Measurements from ENCODE around the gene SLC26A6. TPM values are rescaled to one million over a fixed set of nuclear protein-coding genes. Genes with fewer than 3 reads are reported as not detected.
A peak's percentile ranks its signal among the peaks of the same experiment; 100 is the strongest.

SLC26A6 gene
- total RNA-seq, 1 donor from 2014 or later = 52.8 TPM

DNA sequence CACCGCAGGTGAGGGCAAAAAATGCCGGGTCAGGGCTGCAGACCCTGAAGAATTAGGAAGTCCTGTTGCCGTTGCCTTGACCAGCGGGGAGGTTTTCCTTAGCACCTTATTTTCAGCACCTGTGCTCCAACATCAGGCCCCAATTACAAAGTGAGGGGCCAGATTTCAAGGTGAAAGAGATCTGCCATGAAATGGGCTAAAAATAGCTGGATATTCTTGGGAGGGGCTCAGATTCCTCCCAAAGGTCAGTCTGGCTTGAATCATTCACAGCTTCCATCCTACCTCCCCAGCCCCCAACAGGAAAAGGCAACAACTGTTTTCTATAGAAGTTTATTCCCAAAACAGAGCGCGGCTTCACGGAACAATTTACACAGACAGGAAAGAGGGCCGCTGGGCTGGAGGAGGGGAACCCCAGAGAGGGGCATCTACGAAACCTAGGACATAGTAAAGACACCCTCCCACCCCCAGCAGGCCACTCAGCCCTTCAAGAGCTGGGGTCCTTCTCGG, 941 bp upstream of the SLC26A6 start:
- no peak for DNase-seq (ENCODE audit: low spot score)
- H3K36me3 Mint-ChIP-seq (ENCODE audit: low read depth) = peaks cover 7% of the 10 kb centered on the region
- no peaks in the 10 kb centered on the region for H3K27me3 Mint-ChIP-seq (ENCODE audit: insufficient read depth)
- H3K27ac Mint-ChIP-seq = no peak overlapping the region
- H3K4me3 Mint-ChIP-seq = peak overlapping the region; percentile 89
- H3K4me1 Mint-ChIP-seq (ENCODE audit: low read depth) = peaks cover 20% of the 10 kb centered on the region
- intact Hi-C loops (cut with micrococcal nuclease) = loop anchor here (10.0 kb wide), 1 partner anchor 231 kb away; no protein-coding TSS in a partner anchor
- no peaks in the 10 kb centered on the region for H3K9me3 Mint-ChIP-seq

DNA sequence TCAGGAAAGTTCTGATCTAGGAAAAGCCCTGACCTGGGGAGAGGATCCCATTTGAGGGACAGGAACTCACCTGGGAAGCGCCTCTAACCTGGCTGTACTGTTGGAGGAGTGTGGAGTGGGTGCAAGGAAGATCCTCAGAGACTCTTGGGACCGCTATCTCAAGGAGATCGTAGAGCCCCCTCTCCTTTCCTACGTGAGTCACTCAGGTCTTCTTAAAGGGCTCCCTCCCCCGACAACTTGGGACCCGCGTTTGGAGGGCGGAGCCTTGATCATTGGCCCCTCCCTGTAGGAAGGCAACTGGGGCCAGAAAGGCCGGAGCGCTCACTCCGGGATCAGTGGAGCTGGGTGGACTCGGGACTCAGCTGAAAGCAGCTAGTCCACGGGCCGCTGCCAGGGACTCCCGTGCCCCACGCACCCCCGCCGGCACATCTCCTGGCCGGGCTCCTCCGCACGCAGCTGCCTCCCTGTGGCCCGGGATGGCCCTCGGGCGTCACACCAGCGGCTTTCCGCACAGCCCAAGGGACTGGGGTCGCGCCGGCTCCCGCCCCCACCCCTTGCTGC, 520 bp downstream of the SLC26A6 start:
- peak; percentile 44 for DNase-seq (ENCODE audit: low spot score)
- H3K27ac Mint-ChIP-seq = no peak overlapping the region
- peaks cover 9% of the 10 kb centered on the region for H3K36me3 Mint-ChIP-seq (ENCODE audit: low read depth)
- H3K4me1 Mint-ChIP-seq (ENCODE audit: low read depth) = peaks cover 20% of the 10 kb centered on the region
- no peaks in the 10 kb centered on the region for H3K9me3 Mint-ChIP-seq
- peak overlapping the region; percentile 89 for H3K4me3 Mint-ChIP-seq
- H3K27me3 Mint-ChIP-seq (ENCODE audit: insufficient read depth) = no peaks in the 10 kb centered on the region
- intact Hi-C loops (cut with micrococcal nuclease) = loop anchor here (1.0 to 10.0 kb wide), 10 partner anchors 20 to 446 kb away; partner anchors contain the start of genes ATRIP, CDC25A, NME6 and UQCRC1

DNA sequence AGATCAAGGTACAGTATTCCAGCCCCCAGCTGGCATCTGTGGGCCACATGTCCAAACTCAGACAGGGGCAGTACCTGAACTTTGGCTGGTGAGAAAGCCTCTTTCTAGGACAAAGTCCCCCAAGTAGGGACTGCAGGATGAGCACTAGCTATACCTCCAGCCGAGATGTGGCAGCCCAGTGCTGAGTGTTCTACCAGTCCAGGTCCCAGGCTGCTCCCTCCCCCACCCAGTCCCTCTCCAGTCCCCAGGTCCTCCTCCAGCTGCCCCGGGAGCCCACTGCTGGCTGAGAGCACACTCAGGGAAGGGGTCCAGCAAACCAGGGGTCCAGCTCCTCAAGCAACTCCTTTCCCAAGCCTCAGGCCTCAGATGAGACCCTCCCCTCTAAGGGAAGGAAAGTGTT, 1.5 kb downstream of the SLC26A6 start:
- no peaks in the 10 kb centered on the region for H3K9me3 Mint-ChIP-seq
- intact Hi-C loops (cut with micrococcal nuclease) = loop anchor here (2.0 to 10.0 kb wide), 2 partner anchors 187 to 229 kb away; partner anchors contain the start of gene ATRIP
- peaks cover 9% of the 10 kb centered on the region for H3K36me3 Mint-ChIP-seq (ENCODE audit: low read depth)
- no peaks in the 10 kb centered on the region for H3K27me3 Mint-ChIP-seq (ENCODE audit: insufficient read depth)
- peaks cover 20% of the 10 kb centered on the region for H3K4me1 Mint-ChIP-seq (ENCODE audit: low read depth)
- H3K4me3 Mint-ChIP-seq = peak overlapping the region; percentile 89
- H3K27ac Mint-ChIP-seq = no peak overlapping the region
- no peak for DNase-seq (ENCODE audit: low spot score)

DNA sequence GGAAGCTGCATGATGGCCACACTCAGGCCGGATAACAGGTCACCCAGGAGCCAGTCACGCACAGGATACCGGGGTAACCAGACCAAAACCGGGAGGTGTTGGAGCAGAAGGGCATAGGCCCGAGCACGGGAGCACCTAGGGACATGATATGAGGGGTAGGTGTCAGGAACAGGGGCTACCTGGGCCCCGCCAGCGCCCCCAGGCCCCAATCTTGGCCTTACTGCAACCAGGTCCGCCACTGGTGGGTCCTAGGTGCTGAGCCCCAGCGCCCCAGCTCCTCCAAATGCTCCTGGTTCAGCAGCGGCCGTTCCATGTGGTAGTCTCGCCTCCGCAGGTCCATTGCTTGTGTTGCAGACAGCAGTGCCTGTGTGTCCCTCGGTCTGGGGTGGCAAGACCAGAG, 2.0 kb downstream of the SLC26A6 start:
- Mint-ChIP-seq H3K4me1 (ENCODE audit: low read depth) (peaks cover 20% of the 10 kb centered on the region), H3K4me3 (peak overlapping the region; percentile 89), H3K27ac (no peak overlapping the region), H3K27me3 (ENCODE audit: insufficient read depth) (no peaks in the 10 kb centered on the region), H3K36me3 (ENCODE audit: low read depth) (peaks cover 9% of the 10 kb centered on the region), H3K9me3 (no peaks in the 10 kb centered on the region)
- intact Hi-C loops (cut with micrococcal nuclease) = loop anchor here (10.0 kb wide), 1 partner anchor 228 kb away; no protein-coding TSS in a partner anchor
- no peak for DNase-seq (ENCODE audit: low spot score)

DNA sequence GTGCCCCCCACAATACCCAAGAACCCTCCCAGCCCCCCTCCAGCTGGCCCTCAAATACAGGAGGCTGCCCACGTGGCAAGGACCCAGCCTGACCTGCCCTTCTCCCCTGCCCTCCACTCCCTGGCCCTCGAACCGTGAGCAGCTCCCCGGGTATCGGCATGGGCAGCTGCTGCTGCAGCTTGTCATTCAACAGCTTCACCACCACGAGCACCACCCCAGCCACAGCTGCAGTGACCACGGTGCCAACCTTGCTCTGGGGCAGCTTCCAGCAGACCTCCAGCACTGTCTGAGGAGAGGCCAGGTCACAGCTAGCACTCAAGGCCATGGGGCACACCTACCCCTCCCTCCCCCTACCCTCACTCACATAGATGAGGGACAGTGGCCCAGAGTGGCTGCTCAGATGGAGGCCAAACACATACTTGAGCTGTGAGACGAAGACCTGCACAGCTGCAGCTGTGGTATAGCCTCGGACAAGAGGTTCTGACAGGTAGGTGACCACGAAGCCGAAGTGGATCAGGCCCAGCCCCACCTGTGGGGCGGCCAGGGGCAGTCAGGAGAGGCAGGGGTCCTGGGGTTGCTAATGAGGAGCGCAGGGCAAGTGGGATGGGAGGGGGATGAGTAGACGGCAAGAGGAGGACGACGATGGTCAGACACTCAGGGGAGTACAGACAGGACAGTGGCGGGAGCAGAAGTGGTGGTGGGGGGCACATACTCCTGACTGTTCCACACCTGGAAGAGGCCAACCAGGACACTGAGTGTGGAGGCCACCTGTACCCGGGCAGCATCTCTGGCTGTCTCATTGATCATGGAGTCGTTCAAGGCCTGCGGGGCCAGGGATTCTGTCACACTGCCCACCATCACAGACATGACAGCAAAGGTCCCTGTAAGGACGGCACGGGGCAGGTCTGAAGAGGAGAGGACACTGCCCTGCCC, 3.5 kb downstream of the SLC26A6 start:
- Mint-ChIP-seq H3K4me3 (peak overlapping the region; percentile 51), H3K27me3 (ENCODE audit: insufficient read depth) (no peaks in the 10 kb centered on the region), H3K27ac (no peak overlapping the region), H3K4me1 (ENCODE audit: low read depth) (peaks cover 20% of the 10 kb centered on the region), H3K9me3 (no peaks in the 10 kb centered on the region), H3K36me3 (ENCODE audit: low read depth) (peaks cover 16% of the 10 kb centered on the region)
- intact Hi-C loops (cut with micrococcal nuclease) = loop anchor here (10.0 kb wide), 1 partner anchor 227 kb away; no protein-coding TSS in a partner anchor
- no peak for DNase-seq (ENCODE audit: low spot score)

DNA sequence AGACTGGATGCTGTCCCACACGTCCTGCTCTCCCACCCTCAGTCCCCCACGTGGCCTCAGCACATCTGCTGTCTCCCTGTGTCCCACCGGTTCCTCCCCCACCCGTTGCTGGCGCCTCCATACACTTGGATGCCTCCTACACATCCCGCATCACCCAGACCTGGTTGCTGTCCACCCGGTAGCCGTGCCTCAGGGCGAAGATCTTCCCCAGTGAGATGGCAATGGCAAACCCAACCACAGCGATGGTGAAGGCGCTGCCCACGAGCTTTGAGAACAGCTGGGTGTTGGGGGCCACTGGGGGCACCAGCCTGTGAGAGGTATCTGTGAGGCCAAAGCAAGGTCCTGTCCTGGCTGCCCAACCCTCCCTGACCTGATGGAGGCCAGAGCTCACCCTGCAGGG, 4.4 kb downstream of the SLC26A6 start:
- Mint-ChIP-seq H3K9me3 (no peaks in the 10 kb centered on the region), H3K4me1 (ENCODE audit: low read depth) (peaks cover 15% of the 10 kb centered on the region), H3K27me3 (ENCODE audit: insufficient read depth) (no peaks in the 10 kb centered on the region), H3K27ac (no peak overlapping the region), H3K4me3 (no peak overlapping the region), H3K36me3 (ENCODE audit: low read depth) (peaks cover 17% of the 10 kb centered on the region)
- DNase-seq (ENCODE audit: low spot score) = no peak
- intact Hi-C loops (cut with micrococcal nuclease) = loop anchor here (10.0 kb wide), 1 partner anchor 226 kb away; no protein-coding TSS in a partner anchor

DNA sequence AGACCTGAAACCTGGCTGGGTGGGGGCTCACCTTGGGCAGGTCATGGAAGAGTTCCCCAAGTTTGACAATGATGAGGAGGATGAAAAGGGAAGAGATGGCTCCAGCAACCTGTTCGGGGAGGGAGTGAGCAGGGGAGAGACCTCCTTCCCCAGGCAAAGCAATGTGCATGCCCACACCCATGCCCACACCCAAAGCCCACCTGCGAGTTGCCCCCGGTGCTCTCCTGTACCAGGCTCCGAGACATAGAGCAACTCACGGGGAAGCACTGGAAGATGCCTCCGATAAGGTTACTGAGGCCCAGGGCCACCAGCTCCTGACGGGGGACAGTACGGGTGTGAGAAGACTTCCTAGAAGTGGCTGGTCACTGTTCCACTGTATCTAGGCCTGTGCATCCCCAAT, 4.9 kb downstream of the SLC26A6 start:
- Mint-ChIP-seq H3K27me3 (ENCODE audit: insufficient read depth) (no peaks in the 10 kb centered on the region), H3K4me3 (no peak overlapping the region), H3K9me3 (no peaks in the 10 kb centered on the region), H3K27ac (no peak overlapping the region), H3K4me1 (ENCODE audit: low read depth) (peaks cover 14% of the 10 kb centered on the region), H3K36me3 (ENCODE audit: low read depth) (peaks cover 21% of the 10 kb centered on the region)
- no peak for DNase-seq (ENCODE audit: low spot score)
- intact Hi-C loops (cut with micrococcal nuclease) = loop anchor here (10.0 kb wide), 1 partner anchor 226 kb away; no protein-coding TSS in a partner anchor

DNA sequence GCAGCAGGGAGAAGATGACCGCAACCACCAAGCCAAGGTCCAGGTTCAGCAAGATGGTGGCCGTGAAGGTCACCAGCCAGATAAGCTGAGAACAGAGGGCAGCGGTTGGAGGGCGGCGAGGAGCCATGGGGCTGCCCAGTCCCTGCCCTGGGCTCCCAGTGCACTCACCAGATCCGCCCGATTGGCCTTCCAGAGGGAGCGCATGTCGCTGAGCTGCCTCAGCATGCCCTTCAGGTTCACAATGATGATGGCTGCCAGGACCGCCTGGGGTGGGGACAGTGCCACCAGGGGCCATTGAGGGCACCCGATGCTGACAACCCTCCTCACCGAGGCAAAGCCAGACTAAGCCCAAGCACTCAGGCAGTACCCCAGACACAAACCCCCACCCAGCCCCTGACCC, 5.4 kb downstream of the SLC26A6 start:
- no peaks in the 10 kb centered on the region for H3K9me3 Mint-ChIP-seq
- no peak for DNase-seq (ENCODE audit: low spot score)
- H3K36me3 Mint-ChIP-seq (ENCODE audit: low read depth) = peaks cover 21% of the 10 kb centered on the region
- H3K27ac Mint-ChIP-seq = no peak overlapping the region
- intact Hi-C loops (cut with micrococcal nuclease) = loop anchor here (10.0 kb wide), 1 partner anchor 225 kb away; no protein-coding TSS in a partner anchor
- peaks cover 15% of the 10 kb centered on the region for H3K4me1 Mint-ChIP-seq (ENCODE audit: low read depth)
- no peaks in the 10 kb centered on the region for H3K27me3 Mint-ChIP-seq (ENCODE audit: insufficient read depth)
- no peak overlapping the region for H3K4me3 Mint-ChIP-seq

DNA sequence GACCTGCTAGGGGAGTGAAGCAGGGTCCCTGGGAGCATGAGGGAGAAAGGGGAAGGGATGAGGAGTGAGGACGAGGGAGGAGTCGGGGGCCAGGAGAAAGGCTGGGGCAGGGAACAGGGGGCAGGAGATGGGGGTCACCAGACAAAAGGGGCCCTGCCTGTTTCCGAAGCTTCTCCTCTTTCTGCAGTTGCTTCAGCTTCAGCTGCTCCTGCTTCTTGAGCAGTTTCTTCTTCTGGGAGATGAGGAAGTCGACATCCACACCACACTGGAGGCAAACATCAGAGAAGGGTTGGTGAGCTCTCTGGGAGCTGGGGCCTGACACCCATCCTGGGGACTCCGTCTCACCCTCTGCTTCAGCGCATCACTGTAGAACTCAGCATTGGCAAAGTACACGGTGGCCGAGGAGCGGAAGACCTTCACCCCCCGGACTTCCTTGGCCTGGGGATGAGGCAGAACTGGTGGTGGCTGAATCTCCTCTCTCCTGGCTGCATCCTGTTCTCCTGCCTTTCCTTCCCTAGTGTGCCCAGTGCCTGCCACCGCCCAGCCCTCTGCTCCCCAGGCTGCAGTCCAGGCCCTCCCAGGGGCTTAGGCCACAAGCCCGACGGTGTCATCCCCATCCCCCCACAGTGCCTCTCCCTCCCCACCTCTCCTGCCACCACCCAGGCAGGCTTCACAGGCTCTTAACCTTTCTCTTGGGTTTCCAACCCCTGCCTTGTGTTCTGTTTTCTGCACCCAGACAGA, 6.8 kb downstream of the SLC26A6 start:
- Mint-ChIP-seq H3K4me1 (ENCODE audit: low read depth) (peaks cover 18% of the 10 kb centered on the region), H3K36me3 (ENCODE audit: low read depth) (peaks cover 24% of the 10 kb centered on the region)
- intact Hi-C loops (cut with micrococcal nuclease) = no loop called here

DNA sequence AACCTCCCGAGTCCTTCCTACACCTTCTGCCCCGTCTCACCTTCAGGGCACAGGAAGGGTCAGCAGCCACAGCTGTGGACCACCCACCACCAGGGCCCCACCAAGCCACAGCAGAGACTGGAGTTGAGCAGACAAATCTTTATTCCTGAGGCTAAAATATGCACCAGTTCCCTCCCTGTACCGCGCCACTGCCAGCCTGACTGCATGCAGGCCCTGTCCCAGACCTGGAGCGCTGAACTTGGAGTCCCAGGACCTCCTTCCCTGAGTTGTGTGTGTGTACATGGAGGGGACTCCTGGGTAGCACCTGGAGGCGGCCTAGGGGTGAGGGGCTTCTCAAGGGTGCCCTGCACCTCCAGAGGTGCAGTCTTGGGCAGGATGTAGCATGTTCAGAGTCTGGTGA, 9.7 kb downstream of the SLC26A6 start:
- intact Hi-C loops (cut with micrococcal nuclease) = no loop called here
- H3K4me1 Mint-ChIP-seq (ENCODE audit: low read depth) = peaks cover 13% of the 10 kb centered on the region
- DNase-seq (ENCODE audit: low spot score) = no peak
- no peak overlapping the region for H3K27ac Mint-ChIP-seq
- H3K9me3 Mint-ChIP-seq = no peaks in the 10 kb centered on the region
- H3K36me3 Mint-ChIP-seq (ENCODE audit: low read depth) = peaks cover 21% of the 10 kb centered on the region
- H3K4me3 Mint-ChIP-seq = no peak overlapping the region
- H3K27me3 Mint-ChIP-seq (ENCODE audit: insufficient read depth) = no peaks in the 10 kb centered on the region

More for the DNA sequence above, 6.8 kb downstream of the SLC26A6 start:
- Mint-ChIP-seq H3K27ac (no peak overlapping the region), H3K9me3 (no peaks in the 10 kb centered on the region), H3K4me3 (no peak overlapping the region), H3K27me3 (ENCODE audit: insufficient read depth) (no peaks in the 10 kb centered on the region)
- no peak for DNase-seq (ENCODE audit: low spot score)

DNA sequence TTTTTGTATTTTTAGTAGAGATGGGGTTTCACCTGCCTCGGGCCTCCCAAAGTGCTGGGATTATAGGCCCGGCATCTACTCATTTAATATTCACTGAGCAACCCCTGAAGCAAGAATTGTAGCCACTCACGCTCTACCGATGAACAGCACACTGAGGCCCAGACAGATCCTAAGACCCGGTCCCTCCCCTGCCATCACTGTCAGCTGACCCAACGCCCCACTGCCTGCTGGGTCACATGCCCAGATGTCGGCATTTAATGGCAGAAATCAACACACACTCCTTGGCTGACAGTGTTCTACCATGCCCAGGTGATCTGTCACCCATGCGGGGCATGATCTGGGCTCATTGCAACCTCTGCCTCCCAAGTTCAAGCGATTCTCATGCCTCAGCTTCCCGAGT, 10.5 kb downstream of the SLC26A6 start:
- peaks cover 19% of the 10 kb centered on the region for H3K36me3 Mint-ChIP-seq (ENCODE audit: low read depth)
- no peak overlapping the region for H3K4me3 Mint-ChIP-seq
- no peaks in the 10 kb centered on the region for H3K9me3 Mint-ChIP-seq
- DNase-seq (ENCODE audit: low spot score) = no peak
- H3K4me1 Mint-ChIP-seq (ENCODE audit: low read depth) = peaks cover 13% of the 10 kb centered on the region
- intact Hi-C loops (cut with micrococcal nuclease) = no loop called here
- peak overlapping the region; percentile 41 for H3K27ac Mint-ChIP-seq
- no peaks in the 10 kb centered on the region for H3K27me3 Mint-ChIP-seq (ENCODE audit: insufficient read depth)

DNA sequence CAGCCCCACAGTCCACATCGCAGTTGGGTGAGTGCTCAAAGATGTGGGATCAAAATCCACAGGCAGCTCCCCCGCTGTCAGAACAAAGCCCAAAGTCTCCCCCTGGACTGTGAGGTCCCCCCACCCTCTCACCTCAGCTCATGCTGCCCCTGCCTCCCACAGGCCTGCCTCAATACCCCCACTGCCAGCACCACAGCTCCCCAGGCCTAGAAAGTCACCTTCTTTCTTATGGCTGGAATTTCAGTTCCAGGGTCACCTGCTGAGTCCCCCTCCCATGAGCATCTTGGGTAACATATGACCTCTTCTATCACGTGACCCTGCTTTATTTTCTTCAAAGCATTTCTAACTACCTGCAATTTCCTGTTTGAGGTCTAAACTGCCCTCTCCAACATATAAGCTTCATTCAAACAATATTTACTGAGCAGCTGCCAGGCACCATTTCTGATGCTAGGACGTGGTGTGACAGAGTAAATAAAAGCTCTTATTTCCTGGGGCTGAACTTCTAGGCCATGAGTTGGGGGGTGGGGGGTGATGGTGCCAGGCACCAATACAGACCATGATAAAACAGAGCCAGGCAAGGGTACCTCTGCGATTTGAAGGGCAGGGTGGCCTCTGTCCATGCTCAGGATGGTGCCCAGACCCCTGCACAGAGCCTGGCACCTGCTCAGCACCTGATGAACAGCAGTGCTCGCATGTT, 11.3 kb downstream of the SLC26A6 start:
- peaks cover 19% of the 10 kb centered on the region for H3K36me3 Mint-ChIP-seq (ENCODE audit: low read depth)
- H3K27ac Mint-ChIP-seq = no peak overlapping the region
- intact Hi-C loops (cut with micrococcal nuclease) = no loop called here
- H3K9me3 Mint-ChIP-seq = peaks cover under 1% of the 10 kb centered on the region
- no peaks in the 10 kb centered on the region for H3K27me3 Mint-ChIP-seq (ENCODE audit: insufficient read depth)
- no peak for DNase-seq (ENCODE audit: low spot score)
- H3K4me1 Mint-ChIP-seq (ENCODE audit: low read depth) = peaks cover 13% of the 10 kb centered on the region
- H3K4me3 Mint-ChIP-seq = no peak overlapping the region
